HCT116 (cell line): Measurements from ENCODE around the gene PDILT. TPM values are rescaled to one million over a fixed set of nuclear protein-coding genes. Genes with fewer than 3 reads are reported as not detected.
"Not testable (repeated sequence)": the region's sequence is repeated elsewhere in the genome, so short reads cannot be mapped to it uniquely, and the experiment has no call there.

Experiments used
- ATAC-seq: fragments of 200-7000 bp; cut with Tn5 transposase; 2 replicates; pipeline ENCODE4 v1.9.1; 2020; ENCODE audit warnings: mild to moderate bottlenecking, moderate library complexity
- BruUV-seq: library from RNA; stranded (reverse); fragments of 400-500 nt; replicated peaks from 2 replicates; lab custom pipeline; 2021; lab: Mats Ljungman, UMichigan
- CTCF ChIA-PET: fragments of 300-600 bp; sonication (Branson Sonifier 250); formaldehyde crosslinking; loops from one replicate; lab custom pipeline; 2021; ENCODE audit warnings: antibody characterized with exemption; lab: Charles Lee
- POLR2A ChIA-PET: fragments of 300-600, 350-600 bp; sonication (Branson Sonifier 250); formaldehyde crosslinking; loops from one replicate; lab custom pipeline; 2021; ENCODE audit warnings: antibody characterized with exemption; lab: Charles Lee
- RAD21 ChIA-PET, 2 experiments: fragments of 300-600 bp; sonication (Branson Sonifier 250); formaldehyde crosslinking; loops; one replicate each; lab custom pipeline; 2023; ENCODE audit warnings: low total read pairs in 2 of 2; ENCODE audit not compliant: uncharacterized antibody in 2 of 2, unreplicated experiment in 2 of 2, low non-redundant PET in 1 of 2; lab: Charles Lee
- DNase-seq: peaks from one replicate; pipeline ENCODE4 v3.0.0-alpha.2; 2010; ENCODE audit warnings: low read depth, low spot score
- H2AFZ ChIP-seq: fragments of 200-600 bp; shearing (Covaris generic), sonication (generic); 2 replicates; pipeline ENCODE4 v1.6.1; 2017; ENCODE audit warnings: low read depth, mixed run types, mixed read lengths, antibody characterized with exemption, low read length; ENCODE audit not compliant: poor library complexity, severe bottlenecking
- H3K27ac ChIP-seq: 2 replicates; pipeline ENCODE4 v1.5.1; 2012; ENCODE audit warnings: low read depth, low read length
- H3K27me3 ChIP-seq: fragments of 200-600 bp; sonication (generic); 2 replicates; pipeline ENCODE4 v1.6.1; 2016; ENCODE audit warnings: mixed run types, low read length, mixed read lengths; ENCODE audit not compliant: insufficient read depth
- H3K36me3 ChIP-seq, 2 experiments: fragments of 200-500 bp in 1 of 2; fragments of 200-600 bp in 1 of 2; sonication (Bioruptor generic) in 1 of 2; sonication (generic) in 1 of 2; 2 replicates each; pipeline versions ENCODE4 v1.5.1 to v1.6.1; 2014 to 2016; ENCODE audit warnings: low read length in 2 of 2, inconsistent platforms in 1 of 2, mixed read lengths in 1 of 2, mixed run types in 1 of 2; ENCODE audit not compliant: insufficient read depth in 2 of 2, control insufficient read depth in 1 of 2
- H3K4me1 ChIP-seq, 2 experiments: fragments of 200-600 bp in 1 of 2; sonication (generic) in 1 of 2; 2 replicates each; pipeline versions ENCODE4 v1.5.1 to v1.6.1; 2012 to 2017; ENCODE audit warnings: low read length in 2 of 2, inconsistent platforms in 1 of 2, mild to moderate bottlenecking in 1 of 2, mixed read lengths in 1 of 2, mixed run types in 1 of 2, moderate library complexity in 1 of 2; ENCODE audit not compliant: insufficient read depth in 2 of 2, control insufficient read depth in 1 of 2
- H3K4me2 ChIP-seq: fragments of 200-600 bp; sonication (generic); 2 replicates; pipeline ENCODE4 v1.6.1; 2017; ENCODE audit warnings: mixed run types, low read length, mixed read lengths
- H3K4me3 ChIP-seq, 2 experiments: fragments of 200-600 bp in 1 of 2; sonication (generic) in 1 of 2; replicated peaks in 1 of 2; 2 replicates each; pipeline ENCODE4 v1.5.1; 2011 to 2016; ENCODE audit warnings: low read length in 2 of 2, control low read depth in 1 of 2, low read depth in 1 of 2, mild to moderate bottlenecking in 1 of 2, mixed read lengths in 1 of 2, mixed run types in 1 of 2
- H3K79me2 ChIP-seq: fragments of 200-600 bp; sonication (generic); 2 replicates; pipeline ENCODE4 v1.6.1; 2017; ENCODE audit warnings: mild to moderate bottlenecking, mixed run types, low read length, moderate library complexity, mixed read lengths; ENCODE audit not compliant: insufficient read depth
- H3K9ac ChIP-seq: fragments of 200-600 bp; sonication (generic); 2 replicates; pipeline ENCODE4 v1.6.1; 2016; ENCODE audit warnings: low read length, mixed read lengths
- H3K9me2 ChIP-seq: fragments of 200-600 bp; sonication (generic), shearing (Covaris generic); 2 replicates; pipeline ENCODE4 v1.6.1; 2017; ENCODE audit warnings: mixed run types, mild to moderate bottlenecking, moderate library complexity; ENCODE audit not compliant: insufficient read depth
- H3K9me3 ChIP-seq, 2 experiments: fragments of 200-500 bp in 1 of 2; fragments of 200-600 bp in 1 of 2; sonication (Bioruptor generic) in 1 of 2; sonication (generic) in 1 of 2; 2 replicates each; pipeline ENCODE4 v1.6.1; 2014 to 2017; ENCODE audit warnings: low read length in 2 of 2, mixed read lengths in 2 of 2, inconsistent platforms in 1 of 2, low read depth in 1 of 2, mild to moderate bottlenecking in 1 of 2, mixed run types in 1 of 2, moderate library complexity in 1 of 2; ENCODE audit not compliant: control insufficient read depth in 1 of 2, insufficient read depth in 1 of 2
- H4K20me1 ChIP-seq: fragments of 200-600 bp; sonication (generic), shearing (Covaris generic); 2 replicates; pipeline ENCODE4 v1.6.1; 2017; ENCODE audit warnings: mixed run types, mild to moderate bottlenecking, moderate library complexity; ENCODE audit not compliant: insufficient read depth
- CBX3 ChIP-seq: IDR thresholded peaks from 2 replicates; pipeline ENCODE4 v1.6.1; 2012; ENCODE audit warnings: low read depth
- EGR1 ChIP-seq: IDR thresholded peaks from 2 replicates; pipeline ENCODE4 v1.6.1; 2012; ENCODE audit warnings: low read depth
- EZH2phosphoT487 ChIP-seq: fragments of 200-600 bp; IDR thresholded peaks from 2 replicates; pipeline ENCODE4 v1.6.1; 2018; ENCODE audit warnings: antibody characterized with exemption, borderline replicate concordance
- FOSL1 ChIP-seq: IDR thresholded peaks from 2 replicates; pipeline ENCODE4 v1.6.1; 2012; ENCODE audit warnings: low read depth
- RAD21 ChIP-seq: IDR thresholded peaks from 2 replicates; pipeline ENCODE4 v1.6.1; 2012; ENCODE audit warnings: low read depth, mild to moderate bottlenecking
- SP1 ChIP-seq: IDR thresholded peaks from 2 replicates; pipeline ENCODE4 v1.6.1; 2012; ENCODE audit warnings: low read depth
- SRF ChIP-seq: IDR thresholded peaks from 2 replicates; pipeline ENCODE4 v1.6.1; 2012; ENCODE audit warnings: low read depth
- TCF7L2 ChIP-seq: IDR thresholded peaks from 2 replicates; pipeline ENCODE4 v1.7.0; 2011; ENCODE audit warnings: borderline replicate concordance, inconsistent platforms; ENCODE audit not compliant: insufficient read depth, insufficient read length; ENCODE audit errors: extremely low read depth
- intact Hi-C: fragments of 100-400 bp; cut with micrococcal nuclease; formaldehyde crosslinking; loops from 2 replicates; pipeline ENCODE4 v1.10.0; 2022
- total RNA-seq: library from RNA; stranded (reverse); gene quantifications from one replicate; pipeline ENCODE4 v1.2.1, GENCODE V29; 2021; ENCODE audit not compliant: unreplicated experiment
- TF ChIP-seq, protein P1 (sequence below): IDR thresholded peaks from 2 replicates; pipeline ENCODE4 v1.6.1; 2012; ENCODE audit warnings: low read depth

PDILT gene
- total RNA-seq, 1 experiment from 2014 or later: not detected

DNA sequence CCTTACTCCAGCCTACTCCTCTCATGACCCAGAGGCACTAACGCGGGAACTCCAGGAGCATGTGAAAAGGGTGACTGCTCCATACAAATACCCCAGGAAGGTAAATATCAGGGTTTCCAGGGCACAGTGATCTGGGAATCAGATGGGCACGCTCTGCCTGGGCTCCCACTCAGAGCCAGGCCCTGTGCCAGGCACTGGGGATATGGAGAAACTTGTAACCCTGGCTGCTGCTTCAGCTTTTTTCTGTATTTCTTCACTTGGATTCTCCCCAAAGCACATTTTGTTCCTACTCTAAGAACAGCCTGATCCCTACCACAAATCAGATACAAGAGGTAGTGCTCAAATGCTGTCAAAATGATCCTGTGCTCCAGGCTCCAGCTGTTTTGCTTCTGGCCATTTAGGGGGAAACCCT lies 35.3 kb upstream of the PDILT start:
- intact Hi-C loops, BruUV-seq, H3K9ac ChIP-seq, POLR2A ChIA-PET, H3K4me1 ChIP-seq, CTCF ChIA-PET, H4K20me1 ChIP-seq, ATAC-seq, H3K27ac ChIP-seq, H3K79me2 ChIP-seq, H3K4me3 ChIP-seq, H3K9me3 ChIP-seq, H3K36me3 ChIP-seq, H2AFZ ChIP-seq, H3K4me2 ChIP-seq, DNase-seq, RAD21 ChIA-PET, H3K9me2 ChIP-seq: not testable (repeated sequence)
- H3K27me3 ChIP-seq: peaks cover 11% of the 10 kb centered on the region

DNA sequence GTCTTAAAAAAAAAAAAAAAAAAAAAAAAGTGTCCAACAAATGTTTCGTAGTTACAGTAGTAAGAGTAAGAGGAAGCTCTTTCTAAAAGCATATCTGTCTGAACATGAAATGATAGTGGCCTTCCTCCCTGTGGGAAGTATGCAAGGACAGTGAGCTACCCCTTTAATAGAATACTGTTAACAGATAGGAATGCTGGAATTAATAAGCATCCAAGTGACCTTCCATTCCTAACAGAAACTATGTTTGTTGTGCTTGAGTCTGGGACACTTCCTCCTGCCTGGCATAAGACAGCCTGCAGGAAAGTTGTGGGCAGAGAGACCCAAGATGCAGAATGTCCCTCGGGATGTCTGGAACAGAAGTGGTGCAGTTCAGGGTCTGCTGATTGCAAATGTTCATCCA lies 34.4 kb upstream of the PDILT start:
- H3K9me3 ChIP-seq, CTCF ChIA-PET, H3K27ac ChIP-seq, H3K4me2 ChIP-seq, H2AFZ ChIP-seq, H3K4me1 ChIP-seq, DNase-seq, H3K4me3 ChIP-seq, POLR2A ChIA-PET, H3K9ac ChIP-seq, BruUV-seq, H3K79me2 ChIP-seq, ATAC-seq, RAD21 ChIA-PET, H3K9me2 ChIP-seq, intact Hi-C loops, H4K20me1 ChIP-seq, H3K36me3 ChIP-seq: not testable (repeated sequence)
- peaks cover 11% of the 10 kb centered on the region for H3K27me3 ChIP-seq

DNA sequence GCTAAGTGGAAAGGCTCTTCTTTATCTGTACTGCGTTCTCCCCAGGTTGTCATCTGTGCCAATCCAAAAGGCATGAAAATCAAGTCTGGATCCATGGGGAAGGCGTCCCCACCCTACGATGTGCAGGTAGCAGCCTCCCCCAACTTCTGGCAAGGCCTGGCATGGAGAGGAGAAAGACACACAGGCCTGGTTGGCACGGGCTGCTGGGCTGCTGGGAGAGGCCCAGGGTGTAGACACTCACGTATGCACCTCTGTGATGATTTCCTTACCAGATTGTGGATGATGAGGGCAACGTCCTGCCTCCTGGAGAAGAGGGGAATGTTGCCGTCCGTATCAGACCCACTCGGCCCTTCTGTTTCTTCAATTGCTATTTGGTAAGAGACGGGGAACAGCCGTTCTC lies 26.4 kb upstream of the PDILT start:
- DNase-seq (no peak), ATAC-seq (no peak)
- no peaks in the 10 kb centered on the region for H3K9me2 ChIP-seq
- RAD21 ChIA-PET: no interaction called here
- no peaks in the 10 kb centered on the region for H3K4me1 ChIP-seq
- no peaks in the 10 kb centered on the region for H3K79me2 ChIP-seq
- H2AFZ ChIP-seq: no peak overlapping the region
- no peaks in the 10 kb centered on the region for H3K36me3 ChIP-seq
- H3K9me3 ChIP-seq: no peaks in the 10 kb centered on the region
- POLR2A ChIA-PET: no interaction called here
- BruUV-seq: no TSS peak
- no peaks in the 10 kb centered on the region for H4K20me1 ChIP-seq
- H3K9ac ChIP-seq: no peak overlapping the region
- H3K27me3 ChIP-seq: 0 out of 2 replicates have a peak, but pooled peaks cover 14% of the 10 kb centered on the region
- CTCF ChIA-PET: no interaction called here
- no peak overlapping the region for H3K4me3 ChIP-seq
- intact Hi-C loops: no loop called here
- no peak overlapping the region for H3K4me2 ChIP-seq
- H3K27ac ChIP-seq: no peak overlapping the region
- TF ChIP-seq SP1: no peak
- no peak for TF ChIP-seq TCF7L2
- TF ChIP-seq EGR1: no peak
- no peak for TF ChIP-seq EZH2phosphoT487
- no peak for TF ChIP-seq RAD21
- TF ChIP-seq FOSL1: no peak
- TF ChIP-seq, protein P1, sequence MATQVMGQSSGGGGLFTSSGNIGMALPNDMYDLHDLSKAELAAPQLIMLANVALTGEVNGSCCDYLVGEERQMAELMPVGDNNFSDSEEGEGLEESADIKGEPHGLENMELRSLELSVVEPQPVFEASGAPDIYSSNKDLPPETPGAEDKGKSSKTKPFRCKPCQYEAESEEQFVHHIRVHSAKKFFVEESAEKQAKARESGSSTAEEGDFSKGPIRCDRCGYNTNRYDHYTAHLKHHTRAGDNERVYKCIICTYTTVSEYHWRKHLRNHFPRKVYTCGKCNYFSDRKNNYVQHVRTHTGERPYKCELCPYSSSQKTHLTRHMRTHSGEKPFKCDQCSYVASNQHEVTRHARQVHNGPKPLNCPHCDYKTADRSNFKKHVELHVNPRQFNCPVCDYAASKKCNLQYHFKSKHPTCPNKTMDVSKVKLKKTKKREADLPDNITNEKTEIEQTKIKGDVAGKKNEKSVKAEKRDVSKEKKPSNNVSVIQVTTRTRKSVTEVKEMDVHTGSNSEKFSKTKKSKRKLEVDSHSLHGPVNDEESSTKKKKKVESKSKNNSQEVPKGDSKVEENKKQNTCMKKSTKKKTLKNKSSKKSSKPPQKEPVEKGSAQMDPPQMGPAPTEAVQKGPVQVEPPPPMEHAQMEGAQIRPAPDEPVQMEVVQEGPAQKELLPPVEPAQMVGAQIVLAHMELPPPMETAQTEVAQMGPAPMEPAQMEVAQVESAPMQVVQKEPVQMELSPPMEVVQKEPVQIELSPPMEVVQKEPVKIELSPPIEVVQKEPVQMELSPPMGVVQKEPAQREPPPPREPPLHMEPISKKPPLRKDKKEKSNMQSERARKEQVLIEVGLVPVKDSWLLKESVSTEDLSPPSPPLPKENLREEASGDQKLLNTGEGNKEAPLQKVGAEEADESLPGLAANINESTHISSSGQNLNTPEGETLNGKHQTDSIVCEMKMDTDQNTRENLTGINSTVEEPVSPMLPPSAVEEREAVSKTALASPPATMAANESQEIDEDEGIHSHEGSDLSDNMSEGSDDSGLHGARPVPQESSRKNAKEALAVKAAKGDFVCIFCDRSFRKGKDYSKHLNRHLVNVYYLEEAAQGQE: no peak
- TF ChIP-seq SRF: no peak
- TF ChIP-seq CBX3: no peak
